Measurements from ENCODE around the gene CSRNP3. TPM values are rescaled to one million over a fixed set of nuclear protein-coding genes. Genes with fewer than 3 reads are reported as not detected.

Gene CSRNP3
- total RNA-seq, 1 donor from 2014 or later = 31.2 TPM

DNA sequence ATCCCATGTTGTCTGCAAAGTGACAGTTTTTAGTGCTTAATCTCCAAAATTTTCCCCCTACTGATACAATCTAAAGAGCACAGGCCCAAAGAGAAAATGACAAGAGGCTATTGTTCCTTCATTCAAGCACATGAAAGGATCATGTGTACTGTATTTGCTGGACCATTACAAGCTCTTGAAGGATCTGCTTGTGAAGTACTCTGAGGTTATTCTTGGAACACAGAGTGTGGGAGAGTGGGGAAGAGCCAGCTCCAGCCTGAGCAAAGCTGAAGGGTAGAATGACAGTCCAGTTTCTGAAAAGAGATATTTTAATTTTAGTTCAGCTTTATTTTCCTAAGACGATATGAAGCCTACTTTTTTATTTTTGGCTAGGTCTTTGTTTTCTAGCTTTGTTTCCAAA lies 212.3 kb downstream of the CSRNP3 start:
- no peak overlapping the region for H3K4me3 Mint-ChIP-seq
- TF ChIP-seq, protein P1, sequence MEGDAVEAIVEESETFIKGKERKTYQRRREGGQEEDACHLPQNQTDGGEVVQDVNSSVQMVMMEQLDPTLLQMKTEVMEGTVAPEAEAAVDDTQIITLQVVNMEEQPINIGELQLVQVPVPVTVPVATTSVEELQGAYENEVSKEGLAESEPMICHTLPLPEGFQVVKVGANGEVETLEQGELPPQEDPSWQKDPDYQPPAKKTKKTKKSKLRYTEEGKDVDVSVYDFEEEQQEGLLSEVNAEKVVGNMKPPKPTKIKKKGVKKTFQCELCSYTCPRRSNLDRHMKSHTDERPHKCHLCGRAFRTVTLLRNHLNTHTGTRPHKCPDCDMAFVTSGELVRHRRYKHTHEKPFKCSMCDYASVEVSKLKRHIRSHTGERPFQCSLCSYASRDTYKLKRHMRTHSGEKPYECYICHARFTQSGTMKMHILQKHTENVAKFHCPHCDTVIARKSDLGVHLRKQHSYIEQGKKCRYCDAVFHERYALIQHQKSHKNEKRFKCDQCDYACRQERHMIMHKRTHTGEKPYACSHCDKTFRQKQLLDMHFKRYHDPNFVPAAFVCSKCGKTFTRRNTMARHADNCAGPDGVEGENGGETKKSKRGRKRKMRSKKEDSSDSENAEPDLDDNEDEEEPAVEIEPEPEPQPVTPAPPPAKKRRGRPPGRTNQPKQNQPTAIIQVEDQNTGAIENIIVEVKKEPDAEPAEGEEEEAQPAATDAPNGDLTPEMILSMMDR (IDR thresholded peaks at IDR 0.05; ENCODE audit: unreplicated experiment) = no peak
- H3K27me3 Mint-ChIP-seq (ENCODE audit: low read depth) = no peaks in the 10 kb centered on the region
- H3K4me1 Mint-ChIP-seq = peaks cover 2% of the 10 kb centered on the region
- H3K9me3 Mint-ChIP-seq = peaks cover 2% of the 10 kb centered on the region
- H3K27ac Mint-ChIP-seq = no peak overlapping the region
- peaks cover 37% of the 10 kb centered on the region for H3K36me3 Mint-ChIP-seq
- DNase-seq (ENCODE audit: low spot score in 2 of 2, unreplicated experiment in 2 of 2) = no peak

DNA sequence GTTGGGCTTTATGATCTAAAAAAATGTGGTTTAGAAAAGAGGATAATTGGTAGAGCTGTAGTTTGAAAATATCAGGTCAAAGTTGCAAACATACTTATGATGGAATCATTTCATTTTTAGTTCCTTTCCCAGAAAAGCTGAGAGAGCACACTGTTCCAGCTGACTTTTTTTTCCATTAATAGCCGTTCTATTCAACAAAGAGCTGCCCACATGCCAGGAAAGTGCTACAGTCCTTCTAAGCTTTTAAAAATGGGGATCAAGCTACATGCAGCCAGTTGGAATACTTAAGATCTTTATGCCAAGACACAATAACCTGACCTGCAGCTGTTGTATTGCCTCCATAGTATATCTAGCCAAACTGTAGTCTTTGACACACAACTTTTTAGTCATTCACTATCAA lies 213.0 kb downstream of the CSRNP3 start:
- H3K36me3 Mint-ChIP-seq = peaks cover 32% of the 10 kb centered on the region
- no peak for DNase-seq (ENCODE audit: low spot score in 2 of 2, unreplicated experiment in 2 of 2)
- H3K9me3 Mint-ChIP-seq = peaks cover 3% of the 10 kb centered on the region
- H3K4me3 Mint-ChIP-seq = no peak overlapping the region
- TF ChIP-seq, protein P1 (IDR thresholded peaks at IDR 0.05; ENCODE audit: unreplicated experiment) = no peak
- H3K27me3 Mint-ChIP-seq (ENCODE audit: low read depth) = no peaks in the 10 kb centered on the region
- peaks cover 9% of the 10 kb centered on the region for H3K4me1 Mint-ChIP-seq
- no peak overlapping the region for H3K27ac Mint-ChIP-seq

DNA sequence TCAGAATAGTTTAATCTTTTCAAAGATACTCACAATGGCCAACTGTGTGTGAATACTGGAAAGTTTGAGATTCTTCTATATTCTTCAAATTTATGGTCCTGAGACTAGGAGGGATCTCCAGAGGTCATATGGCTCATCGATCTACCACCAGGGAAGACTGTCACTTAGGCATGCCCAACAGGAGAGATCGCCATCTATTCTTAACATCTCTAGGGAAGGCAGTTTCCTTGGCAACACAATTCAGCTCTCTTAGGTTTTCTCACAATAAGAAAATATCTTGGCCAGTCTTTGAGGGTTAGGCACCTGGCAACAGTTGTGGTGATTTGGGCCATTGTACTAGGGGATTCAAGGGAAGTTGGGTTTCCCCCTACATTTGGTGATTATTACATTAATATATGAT lies 217.3 kb downstream of the CSRNP3 start:
- Mint-ChIP-seq H3K4me1 (peaks cover 12% of the 10 kb centered on the region), H3K27me3 (ENCODE audit: low read depth) (no peaks in the 10 kb centered on the region), H3K36me3 (peaks cover 3% of the 10 kb centered on the region), H3K9me3 (peaks cover 3% of the 10 kb centered on the region), H3K27ac (peak overlapping the region; percentile 35), H3K4me3 (no peak overlapping the region)
- TF ChIP-seq, protein P1 (IDR thresholded peaks at IDR 0.05; ENCODE audit: unreplicated experiment) = no peak
- DNase-seq (ENCODE audit: low spot score in 2 of 2, unreplicated experiment in 2 of 2) = no peak

DNA sequence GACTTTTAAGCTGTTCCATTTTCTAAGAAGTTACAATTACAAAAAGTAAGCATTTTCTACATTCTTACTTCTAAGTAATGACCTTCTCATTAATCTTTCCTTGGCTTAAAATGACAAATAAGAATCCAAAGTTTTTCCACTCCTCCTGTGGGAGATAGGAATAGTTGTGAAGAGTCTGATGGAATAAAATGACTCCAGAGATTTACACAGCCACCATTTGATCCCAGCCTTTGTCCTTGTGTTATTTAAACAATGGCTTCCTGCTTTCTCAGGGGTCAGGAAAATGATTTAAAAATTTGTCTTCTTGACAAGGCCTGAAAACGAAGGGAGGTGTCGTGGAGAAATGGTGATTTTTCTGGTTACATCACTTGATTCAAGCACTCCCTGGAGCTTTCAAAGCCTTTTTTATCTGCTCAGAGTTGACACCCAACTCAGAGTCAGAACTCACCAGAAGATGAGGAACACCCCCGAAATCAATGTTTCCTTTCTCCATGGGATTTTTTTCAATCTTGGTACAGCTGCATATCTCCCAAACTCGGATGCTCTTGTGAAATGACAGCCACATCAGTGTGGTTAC lies 218.0 kb downstream of the CSRNP3 start:
- Mint-ChIP-seq H3K4me1 (peaks cover 13% of the 10 kb centered on the region), H3K27me3 (ENCODE audit: low read depth) (no peaks in the 10 kb centered on the region), H3K9me3 (peaks cover 3% of the 10 kb centered on the region), H3K4me3 (no peak overlapping the region), H3K27ac (peak overlapping the region; percentile 35), H3K36me3 (peaks cover 3% of the 10 kb centered on the region)
- DNase-seq (ENCODE audit: low spot score in 2 of 2, unreplicated experiment in 2 of 2) = no peak
- TF ChIP-seq, protein P1 (IDR thresholded peaks at IDR 0.05; ENCODE audit: unreplicated experiment) = no peak

DNA sequence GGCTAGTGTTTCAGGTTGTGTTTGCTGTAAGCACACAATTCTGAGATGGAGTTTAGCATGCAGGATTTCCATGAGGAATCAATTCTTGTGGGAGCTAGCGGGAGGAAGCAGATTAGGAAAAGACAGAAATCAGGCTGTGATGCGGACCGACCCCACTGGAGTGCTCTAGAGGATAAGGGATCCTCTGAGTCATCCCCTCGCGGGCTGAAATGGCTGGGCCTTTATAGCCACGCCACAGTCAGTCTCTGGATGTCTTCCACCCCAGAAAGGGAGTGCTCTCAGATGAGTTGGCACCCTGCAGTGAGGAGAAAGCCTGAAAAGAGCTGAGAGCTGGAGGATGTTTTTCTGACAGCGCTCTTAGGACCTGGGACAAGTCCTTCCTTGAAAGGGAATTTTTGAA lies 222.1 kb downstream of the CSRNP3 start:
- H3K9me3 Mint-ChIP-seq = peaks cover 3% of the 10 kb centered on the region
- TF ChIP-seq, protein P1 (IDR thresholded peaks at IDR 0.05; ENCODE audit: unreplicated experiment) = no peak
- no peak overlapping the region for H3K27ac Mint-ChIP-seq
- H3K36me3 Mint-ChIP-seq = peaks cover 3% of the 10 kb centered on the region
- no peak overlapping the region for H3K4me3 Mint-ChIP-seq
- no peak for DNase-seq (ENCODE audit: low spot score in 2 of 2, unreplicated experiment in 2 of 2)
- peaks cover 13% of the 10 kb centered on the region for H3K4me1 Mint-ChIP-seq
- no peaks in the 10 kb centered on the region for H3K27me3 Mint-ChIP-seq (ENCODE audit: low read depth)

DNA sequence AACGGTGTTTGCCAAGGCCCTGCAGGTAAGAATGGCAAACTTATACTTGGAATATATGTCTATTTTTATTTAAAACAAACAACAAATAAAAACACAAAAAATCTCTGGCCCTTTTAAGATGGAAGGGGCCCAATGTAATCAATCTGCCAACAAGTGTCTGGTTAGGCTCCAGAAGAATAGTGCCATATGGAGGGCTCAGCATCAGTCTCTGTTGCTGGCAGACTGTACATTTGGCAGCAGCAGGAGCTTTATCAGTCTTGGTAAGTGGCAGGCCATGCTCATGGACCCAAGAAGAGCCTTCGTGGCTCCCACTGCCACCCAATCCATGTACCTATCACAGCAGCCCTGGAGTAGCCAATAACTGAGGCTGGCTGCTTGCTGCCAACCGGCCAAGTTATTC lies 223.4 kb downstream of the CSRNP3 start:
- Mint-ChIP-seq H3K27me3 (ENCODE audit: low read depth) (no peaks in the 10 kb centered on the region), H3K36me3 (no peaks in the 10 kb centered on the region), H3K27ac (no peak overlapping the region), H3K9me3 (no peaks in the 10 kb centered on the region), H3K4me1 (peaks cover 4% of the 10 kb centered on the region), H3K4me3 (no peak overlapping the region)
- TF ChIP-seq, protein P1 (IDR thresholded peaks at IDR 0.05; ENCODE audit: unreplicated experiment) = no peak
- DNase-seq (ENCODE audit: low spot score in 2 of 2, unreplicated experiment in 2 of 2) = no peak
